GM18526 (cell line): ENCODE measurements around the gene AGBL1.

ENCODE experiments used
- POLR2A ChIP-seq: IDR thresholded peaks from 3 replicates; pipeline ENCODE4 v1.6.1; 2011; ENCODE audit not compliant: insufficient read length; ENCODE audit errors: extremely low read depth

The AGBL1 gene

GRCh38 chr15:86247249-86247955, 167.7 kb downstream of the AGBL1 start:
- no peak for TF ChIP-seq POLR2A

GRCh38 chr15:86255247-86255646, 175.6 kb downstream of the AGBL1 start:
- TF ChIP-seq POLR2A, result no peak

- TF ChIP-seq POLR2A, result no peak
Observed at GRCh38 chr15:86256628-86257027, 177.0 kb downstream of the AGBL1 start.

GRCh38 chr15:86259589-86259988, 179.9 kb downstream of the AGBL1 start:
- TF ChIP-seq POLR2A, result no peak

GRCh38 chr15:86263230-86263629, 183.6 kb downstream of the AGBL1 start:
- TF ChIP-seq POLR2A, result no peak

GRCh38 chr15:86266896-86267484, 187.3 kb downstream of the AGBL1 start:
- no peak for TF ChIP-seq POLR2A

- no peak for TF ChIP-seq POLR2A
Observed at GRCh38 chr15:86267892-86268291, 188.2 kb downstream of the AGBL1 start.

GRCh38 chr15:86268558-86268957, 188.9 kb downstream of the AGBL1 start:
- TF ChIP-seq POLR2A, result no peak

GRCh38 chr15:86273309-86273708, 193.6 kb downstream of the AGBL1 start:
- TF ChIP-seq POLR2A, result no peak

GRCh38 chr15:86275361-86275760, 195.7 kb downstream of the AGBL1 start:
- TF ChIP-seq POLR2A, result no peak

- TF ChIP-seq POLR2A, result no peak
Observed at GRCh38 chr15:86278586-86278985, 198.9 kb downstream of the AGBL1 start.

GRCh38 chr15:86284635-86285034, 205.0 kb downstream of the AGBL1 start:
- no peak for TF ChIP-seq POLR2A

- TF ChIP-seq POLR2A, result no peak
Observed at GRCh38 chr15:86295511-86295910, 215.8 kb downstream of the AGBL1 start.

GRCh38 chr15:86296769-86297168, 217.1 kb downstream of the AGBL1 start:
- TF ChIP-seq POLR2A, result no peak

- no peak for TF ChIP-seq POLR2A
Observed at GRCh38 chr15:86300390-86301125, 220.9 kb downstream of the AGBL1 start.
